Anterior cingulate cortex (tissue), 58 donors: ENCODE measurements around the gene ITGAV.

Experiments used
- DNase-seq, 58 donors: peaks; one replicate each; lab custom pipeline; 2025; lab: John Stamatoyannopoulos, UW

ITGAV gene

GRCh38 chr2:186572705-186573104, 17.2 kb upstream of the ITGAV start:
- DNase-seq = no peak

GRCh38 chr2:186573531-186573930, 16.3 kb upstream of the ITGAV start:
- DNase-seq = no peak

- DNase-seq = peak in 2 of 58 donors; percentile 28 to 34
Observed at GRCh38 chr2:186575302-186575701, 14.6 kb upstream of the ITGAV start.

- DNase-seq = no peak
Observed at GRCh38 chr2:186575856-186576255, 14.0 kb upstream of the ITGAV start.

- DNase-seq = peak in 4 of 58 donors; percentile 6 to 34 (median 24)
Observed at GRCh38 chr2:186576614-186577013, 13.2 kb upstream of the ITGAV start.

GRCh38 chr2:186582698-186583097, 7.2 kb upstream of the ITGAV start:
- no peak for DNase-seq

- DNase-seq = no peak
Observed at GRCh38 chr2:186584053-186584452, 5.8 kb upstream of the ITGAV start.

GRCh38 chr2:186588421-186588820, 1.4 kb upstream of the ITGAV start:
- no peak for DNase-seq

GRCh38 chr2:186588940-186589611, 780 bp upstream of the ITGAV start:
- no peak for DNase-seq

GRCh38 chr2:186590350-186590758, 498 bp downstream of the ITGAV start:
- DNase-seq = peak in 23 of 58 donors; percentile 21 to 79 (median 58)

- peak in 25 of 58 donors; percentile 13 to 74 (median 48) for DNase-seq
Observed at GRCh38 chr2:186590759-186591505, 1.1 kb downstream of the ITGAV start.

- DNase-seq = no peak
Observed at GRCh38 chr2:186591506-186591890, 1.6 kb downstream of the ITGAV start.

- DNase-seq = no peak
Observed at GRCh38 chr2:186592137-186592875, 2.5 kb downstream of the ITGAV start.

GRCh38 chr2:186593523-186593922, 3.7 kb downstream of the ITGAV start:
- no peak for DNase-seq

- DNase-seq = no peak
Observed at GRCh38 chr2:186594001-186594722, 4.3 kb downstream of the ITGAV start.

- peak in 1 of 58 donors; percentile 38 for DNase-seq
Observed at GRCh38 chr2:186595219-186595618, 5.4 kb downstream of the ITGAV start.

- peak in 1 of 58 donors; percentile 11 for DNase-seq
Observed at GRCh38 chr2:186599186-186599778, 9.4 kb downstream of the ITGAV start.

GRCh38 chr2:186603286-186603685, 13.4 kb downstream of the ITGAV start:
- DNase-seq = no peak

GRCh38 chr2:186605041-186605440, 15.2 kb downstream of the ITGAV start:
- DNase-seq = no peak

- DNase-seq = no peak
Observed at GRCh38 chr2:186607660-186608324, 17.9 kb downstream of the ITGAV start.
